ENCODE data around the gene HEATR5A. TPM values are rescaled to one million over a fixed set of nuclear protein-coding genes. Genes with fewer than 3 reads are reported as not detected.

Gene HEATR5A
- polyA plus RNA-seq, 1 donor (not counting 4 experiments of a cell fraction or from before 2014, with no cell fraction given): 16.7 TPM

- Histone ChIP-seq H3K4me1 (ENCODE audit: control insufficient read depth, extremely low read depth, insufficient read depth, low read length) (peaks cover 14% of the 10 kb centered on the region), H3K27me3 (ENCODE audit: control insufficient read depth, extremely low read depth, insufficient read depth, low read length) (no peaks in the 10 kb centered on the region), H3K9ac (ENCODE audit: control insufficient read depth, extremely low read depth, insufficient read depth, low read length) (no peak overlapping the region), H3K9me1 (ENCODE audit: control insufficient read depth, extremely low read depth, insufficient read depth, low read length) (no peaks in the 10 kb centered on the region), H3K9me3 (ENCODE audit: control insufficient read depth, low read depth, low read length) (no peaks in the 10 kb centered on the region), H3K79me2 (ENCODE audit: control insufficient read depth, insufficient read depth, low read length) (no peaks in the 10 kb centered on the region), H3K4me2 (ENCODE audit: control insufficient read depth, extremely low read depth, insufficient read depth, low read depth, low read length) (peak overlapping the region; percentile 56), H2AFZ (ENCODE audit: control insufficient read depth, low read length) (no peak overlapping the region), H3K27ac (ENCODE audit: control insufficient read depth, insufficient read depth, low read length) (peak overlapping the region; percentile 61), H3K36me3 (ENCODE audit: control insufficient read depth in 2 of 2, extremely low read depth in 1 of 2, insufficient read depth in 2 of 2, low read length in 2 of 2) (no peaks in the 10 kb centered on the region), H4K20me1 (ENCODE audit: control insufficient read depth, extremely low read depth, insufficient read depth, low read length) (no peaks in the 10 kb centered on the region), H3K4me3 (ENCODE audit: control insufficient read depth in 2 of 3, extremely low read depth in 1 of 3, insufficient read depth in 2 of 3, low read depth in 1 of 3, low read length in 3 of 3) (no peak overlapping the region)
- TF ChIP-seq EZH2 (IDR thresholded peaks at IDR 0.05; ENCODE audit: low read length) (no peak), CTCF (optimal IDR thresholded peaks at IDR 0.05 in 1 of 3, IDR thresholded peaks at IDR 0.05 in 1 of 3, conservative IDR thresholded peaks at IDR 0.05 in 1 of 3; ENCODE audit: extremely low read depth in 1 of 3, insufficient read depth in 2 of 3, low read length in 3 of 3) (no peak)
- no peak for DNase-seq (ENCODE audit: low read depth, low spot score)
- dilution Hi-C loops (cut with MboI; ENCODE audit: extremely low pct_ligation_motif_present, low sequenced_read_pairs): no loop called here
- FAIRE-seq: peak; percentile 36
These were observed 59.3 kb downstream of the HEATR5A start for GRCh38 chr14:31360919-31361662.

GRCh38 chr14:31357279-31357678 lies 63.1 kb downstream of the HEATR5A start:
- H3K9ac ChIP-seq (ENCODE audit: control insufficient read depth, extremely low read depth, insufficient read depth, low read length): no peak overlapping the region
- no peaks in the 10 kb centered on the region for H4K20me1 ChIP-seq (ENCODE audit: control insufficient read depth, extremely low read depth, insufficient read depth, low read length)
- TF ChIP-seq EZH2 (IDR thresholded peaks at IDR 0.05; ENCODE audit: low read length): no peak
- TF ChIP-seq CTCF (optimal IDR thresholded peaks at IDR 0.05 in 1 of 3, IDR thresholded peaks at IDR 0.05 in 1 of 3, conservative IDR thresholded peaks at IDR 0.05 in 1 of 3; ENCODE audit: extremely low read depth in 1 of 3, insufficient read depth in 2 of 3, low read length in 3 of 3): no peak
- no peak for DNase-seq (ENCODE audit: low read depth, low spot score)
- H3K9me3 ChIP-seq (ENCODE audit: control insufficient read depth, low read depth, low read length): no peaks in the 10 kb centered on the region
- H3K27me3 ChIP-seq (ENCODE audit: control insufficient read depth, extremely low read depth, insufficient read depth, low read length): no peaks in the 10 kb centered on the region
- peaks cover 14% of the 10 kb centered on the region for H3K4me1 ChIP-seq (ENCODE audit: control insufficient read depth, extremely low read depth, insufficient read depth, low read length)
- dilution Hi-C loops (cut with MboI; ENCODE audit: extremely low pct_ligation_motif_present, low sequenced_read_pairs): no loop called here
- H3K27ac ChIP-seq (ENCODE audit: control insufficient read depth, insufficient read depth, low read length): no peak overlapping the region
- H3K79me2 ChIP-seq (ENCODE audit: control insufficient read depth, insufficient read depth, low read length): no peaks in the 10 kb centered on the region
- H3K4me2 ChIP-seq (ENCODE audit: control insufficient read depth, extremely low read depth, insufficient read depth, low read depth, low read length): no peak overlapping the region
- no peaks in the 10 kb centered on the region for H3K9me1 ChIP-seq (ENCODE audit: control insufficient read depth, extremely low read depth, insufficient read depth, low read length)
- no peaks in the 10 kb centered on the region for H3K36me3 ChIP-seq (ENCODE audit: control insufficient read depth in 2 of 2, extremely low read depth in 1 of 2, insufficient read depth in 2 of 2, low read length in 2 of 2)
- H3K4me3 ChIP-seq (ENCODE audit: control insufficient read depth in 2 of 3, extremely low read depth in 1 of 3, insufficient read depth in 2 of 3, low read depth in 1 of 3, low read length in 3 of 3): no peak overlapping the region
- H2AFZ ChIP-seq (ENCODE audit: control insufficient read depth, low read length): no peak overlapping the region
- no peak for FAIRE-seq

All from keratinocyte (primary cell).